GM18861 (cell line): ENCODE measurements around the gene TCEA2.

Source experiments
- ATAC-seq: cut with Tn5 transposase; IDR thresholded peaks from one replicate; pipeline ENCODE4 v1.9.1; 2021; ENCODE audit not compliant: unreplicated experiment

The TCEA2 gene

DNA sequence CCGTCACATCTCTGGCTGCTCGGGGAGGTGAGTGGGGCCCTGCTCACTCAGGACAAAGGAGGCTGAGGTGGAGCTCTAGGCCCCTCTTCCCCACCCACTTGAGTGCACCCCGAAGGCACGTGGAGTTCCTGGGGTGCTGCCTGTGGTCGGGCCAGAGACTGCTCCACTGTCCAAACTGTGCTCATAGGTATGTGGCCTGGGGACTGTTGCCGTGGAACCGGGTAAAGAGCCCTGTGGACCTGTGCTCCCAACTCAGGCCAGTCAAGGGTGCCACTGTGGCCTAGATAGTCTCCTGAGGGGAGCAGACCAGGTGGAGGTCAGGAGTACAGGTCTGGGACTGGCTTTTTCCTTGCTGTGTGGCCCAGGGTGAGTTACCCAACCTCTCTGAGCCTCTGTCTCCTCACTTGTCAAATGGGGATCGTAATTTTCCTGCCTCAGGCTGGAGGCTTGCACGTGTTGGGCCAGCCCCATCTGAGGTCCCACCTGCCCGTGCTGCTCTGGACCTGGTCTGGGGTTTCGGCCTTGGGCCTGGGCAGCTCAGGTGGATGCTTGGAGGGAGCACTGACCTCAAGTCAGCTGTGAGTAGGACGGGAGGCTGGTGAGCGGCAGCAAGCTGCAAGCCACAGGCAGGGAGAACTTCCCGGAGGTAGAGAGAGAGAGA lies 56.8 kb downstream of the TCEA2 start:
- ATAC-seq, result no peak

DNA sequence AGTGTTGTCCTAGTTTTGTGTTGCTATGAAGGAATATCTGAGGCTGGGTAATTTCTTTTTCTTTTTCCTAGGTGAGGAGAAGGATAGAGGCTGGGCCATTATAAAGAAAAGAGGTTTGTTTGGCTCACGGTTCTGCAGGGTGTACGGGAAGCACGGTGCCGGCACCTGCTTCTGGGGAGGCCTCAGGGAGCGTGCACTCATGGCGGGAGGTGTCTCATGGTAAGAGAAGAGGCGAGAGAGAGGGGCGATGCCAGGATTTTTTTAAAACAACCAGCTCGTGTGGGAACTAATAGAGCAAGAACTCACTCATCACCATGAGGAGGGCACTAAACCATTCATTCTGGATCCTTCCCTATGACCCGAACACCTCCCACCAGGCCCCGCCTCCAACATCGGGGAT lies 58.6 kb downstream of the TCEA2 start:
- no peak for ATAC-seq
